ENCODE results near the gene SRPK3.

SRPK3 gene

DNA sequence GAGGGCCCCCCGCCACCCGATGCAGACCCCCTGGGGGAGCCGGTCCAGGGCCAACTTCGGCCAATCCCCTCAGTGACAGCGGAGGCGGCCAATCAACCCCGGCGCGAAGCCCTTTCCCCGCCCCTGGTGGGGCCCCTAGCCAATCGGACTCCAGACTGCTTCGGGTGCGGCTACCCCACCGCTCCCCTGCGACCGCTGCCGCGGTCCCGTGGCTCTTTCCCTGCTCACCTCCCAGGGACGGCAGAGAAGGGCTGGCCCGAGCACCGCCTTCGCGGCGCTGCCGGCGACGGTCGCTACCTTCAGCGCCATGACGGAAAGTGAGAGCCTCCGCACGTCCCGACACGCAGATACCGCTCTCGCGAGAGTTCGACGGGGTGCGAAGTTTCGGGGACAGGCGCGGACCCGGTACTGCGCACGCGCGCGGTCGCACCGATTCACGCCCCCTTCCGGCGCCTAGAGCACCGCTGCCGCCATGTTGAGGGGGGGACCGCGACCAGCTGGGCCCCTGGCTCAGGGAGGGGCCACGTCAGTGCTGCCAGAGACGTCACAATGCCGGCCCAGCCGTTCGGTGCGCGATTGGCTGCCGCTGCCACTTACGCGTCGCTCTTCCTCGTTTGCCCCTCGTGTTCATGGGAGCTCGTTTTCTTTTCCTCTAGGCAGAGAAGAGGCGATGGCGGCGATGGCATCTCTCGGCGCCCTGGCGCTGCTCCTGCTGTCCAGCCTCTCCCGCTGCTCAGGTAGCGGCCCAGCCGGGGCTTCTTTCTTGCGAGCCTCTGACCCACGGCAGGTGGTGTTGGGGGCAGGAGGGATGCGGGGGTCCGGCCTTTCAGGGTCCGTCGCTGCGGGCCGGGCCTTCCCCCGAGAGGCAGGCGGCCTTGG is 13.4 kb downstream of the SRPK3 start, which contains the start of the genes IDH3G and SSR4:
Gene IDH3G (minus strand): TSS at position 358 of the 879 bp plus-strand sequence. CDS start 49 bp downstream, at position 309.
Gene SSR4 (plus strand): TSS at position 651 of the 879 bp plus-strand sequence. CDS start 20 bp downstream, at position 671.
- DNase-seq (ENCODE audit: low spot score) = peak; percentile 97
- TF ChIP-seq, protein P1, sequence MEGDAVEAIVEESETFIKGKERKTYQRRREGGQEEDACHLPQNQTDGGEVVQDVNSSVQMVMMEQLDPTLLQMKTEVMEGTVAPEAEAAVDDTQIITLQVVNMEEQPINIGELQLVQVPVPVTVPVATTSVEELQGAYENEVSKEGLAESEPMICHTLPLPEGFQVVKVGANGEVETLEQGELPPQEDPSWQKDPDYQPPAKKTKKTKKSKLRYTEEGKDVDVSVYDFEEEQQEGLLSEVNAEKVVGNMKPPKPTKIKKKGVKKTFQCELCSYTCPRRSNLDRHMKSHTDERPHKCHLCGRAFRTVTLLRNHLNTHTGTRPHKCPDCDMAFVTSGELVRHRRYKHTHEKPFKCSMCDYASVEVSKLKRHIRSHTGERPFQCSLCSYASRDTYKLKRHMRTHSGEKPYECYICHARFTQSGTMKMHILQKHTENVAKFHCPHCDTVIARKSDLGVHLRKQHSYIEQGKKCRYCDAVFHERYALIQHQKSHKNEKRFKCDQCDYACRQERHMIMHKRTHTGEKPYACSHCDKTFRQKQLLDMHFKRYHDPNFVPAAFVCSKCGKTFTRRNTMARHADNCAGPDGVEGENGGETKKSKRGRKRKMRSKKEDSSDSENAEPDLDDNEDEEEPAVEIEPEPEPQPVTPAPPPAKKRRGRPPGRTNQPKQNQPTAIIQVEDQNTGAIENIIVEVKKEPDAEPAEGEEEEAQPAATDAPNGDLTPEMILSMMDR (IDR thresholded peaks at IDR 0.05; ENCODE audit: extremely low read depth, missing control alignments) = no peak

DNA sequence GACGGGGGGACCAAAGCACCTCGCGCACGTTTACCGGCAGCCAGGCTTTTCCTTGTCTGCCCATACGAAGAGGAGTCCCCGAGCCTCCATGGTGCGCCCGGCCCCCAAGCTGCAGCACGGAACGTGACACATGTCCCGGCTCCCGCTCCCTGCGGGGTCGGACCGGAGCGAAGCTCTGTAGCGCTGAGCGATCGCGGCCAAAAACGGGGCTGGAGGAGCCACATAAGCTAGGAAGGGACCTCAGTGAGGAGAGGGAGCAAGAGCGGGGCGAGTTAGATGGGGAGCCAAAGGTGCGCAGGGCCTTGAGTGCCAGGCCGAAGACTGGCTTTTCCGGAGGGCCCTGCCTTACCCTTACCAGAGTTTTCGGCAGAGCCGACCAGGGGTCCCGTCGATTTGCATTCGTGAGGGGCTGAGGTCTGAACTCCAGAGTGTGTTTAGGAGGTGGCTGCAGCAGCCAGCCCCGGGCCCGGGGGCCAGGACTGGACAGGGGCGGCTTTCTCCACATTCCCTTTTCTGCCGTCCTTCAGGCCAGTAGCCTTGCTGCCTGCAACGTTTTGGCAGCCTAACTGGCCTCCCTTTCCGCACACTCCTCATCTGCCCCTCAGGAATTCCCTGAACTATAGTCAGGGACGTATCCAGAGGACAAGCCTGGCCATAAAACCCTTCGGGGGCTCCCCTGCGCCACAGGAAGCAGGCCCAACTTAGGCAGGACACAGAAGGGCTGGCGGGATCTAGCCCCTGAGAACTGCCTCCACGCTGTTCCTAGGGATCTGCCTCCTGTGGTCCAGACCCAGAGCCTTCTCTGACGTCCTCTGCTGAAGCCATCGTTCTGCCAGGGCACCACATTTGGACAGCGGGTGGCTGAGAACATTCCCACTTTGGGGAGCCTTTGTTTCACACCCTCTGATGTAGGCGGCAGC is 14.3 kb downstream of the SRPK3 start:
- TF ChIP-seq, protein P1 (IDR thresholded peaks at IDR 0.05; ENCODE audit: extremely low read depth, missing control alignments) = no peak
- DNase-seq (ENCODE audit: low spot score) = no peak

DNA sequence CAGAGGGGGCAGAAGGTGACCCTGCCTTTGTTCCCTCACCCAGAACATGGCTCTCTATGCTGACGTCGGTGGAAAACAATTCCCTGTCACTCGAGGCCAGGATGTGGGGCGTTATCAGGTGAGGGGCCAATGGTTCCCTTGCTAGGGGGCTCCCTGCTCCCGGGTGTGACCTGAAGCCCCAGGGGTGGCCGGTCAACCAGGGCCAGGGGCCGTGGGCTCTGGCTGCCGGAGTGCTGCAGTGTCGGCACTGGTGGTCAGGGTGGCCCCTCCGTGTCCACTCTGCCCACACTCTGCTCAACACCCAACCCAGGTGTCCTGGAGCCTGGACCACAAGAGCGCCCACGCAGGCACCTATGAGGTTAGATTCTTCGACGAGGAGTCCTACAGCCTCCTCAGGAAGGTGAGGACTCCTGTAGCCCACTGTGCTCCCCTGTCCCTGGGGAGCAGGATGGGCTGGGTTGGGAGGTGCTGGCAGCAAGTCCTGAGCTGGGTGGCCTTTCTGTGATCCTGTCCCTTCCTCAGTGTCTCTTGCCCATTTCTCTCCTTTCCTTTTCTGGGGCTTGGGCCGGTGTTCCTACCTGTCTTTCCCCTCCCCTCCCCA is 16.7 kb downstream of the SRPK3 start:
- DNase-seq (ENCODE audit: low spot score) = no peak
- TF ChIP-seq, protein P1 (IDR thresholded peaks at IDR 0.05; ENCODE audit: extremely low read depth, missing control alignments) = no peak

DNA sequence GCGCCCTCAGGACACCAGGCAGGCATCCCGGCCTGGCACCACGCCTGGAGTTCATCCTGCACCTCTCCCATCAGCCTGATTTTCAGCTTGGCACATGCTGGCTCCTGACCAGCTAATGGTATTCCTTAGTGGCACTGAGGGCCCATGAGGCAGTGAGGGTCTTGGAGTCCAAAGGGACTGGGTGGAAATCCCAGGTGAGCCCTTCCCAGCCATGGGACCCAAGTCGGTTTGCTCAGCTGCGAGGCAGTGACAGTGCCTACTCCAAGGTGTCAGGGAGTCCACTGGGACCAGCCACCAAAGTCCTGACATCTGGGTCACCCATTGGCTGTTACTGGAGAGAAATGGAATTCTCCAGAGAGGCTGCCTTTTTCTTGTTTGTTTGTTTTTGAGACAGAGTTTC is 18.5 kb downstream of the SRPK3 start:
- TF ChIP-seq, protein P1 (IDR thresholded peaks at IDR 0.05; ENCODE audit: extremely low read depth, missing control alignments) = no peak
- no peak for DNase-seq (ENCODE audit: low spot score)

DNA sequence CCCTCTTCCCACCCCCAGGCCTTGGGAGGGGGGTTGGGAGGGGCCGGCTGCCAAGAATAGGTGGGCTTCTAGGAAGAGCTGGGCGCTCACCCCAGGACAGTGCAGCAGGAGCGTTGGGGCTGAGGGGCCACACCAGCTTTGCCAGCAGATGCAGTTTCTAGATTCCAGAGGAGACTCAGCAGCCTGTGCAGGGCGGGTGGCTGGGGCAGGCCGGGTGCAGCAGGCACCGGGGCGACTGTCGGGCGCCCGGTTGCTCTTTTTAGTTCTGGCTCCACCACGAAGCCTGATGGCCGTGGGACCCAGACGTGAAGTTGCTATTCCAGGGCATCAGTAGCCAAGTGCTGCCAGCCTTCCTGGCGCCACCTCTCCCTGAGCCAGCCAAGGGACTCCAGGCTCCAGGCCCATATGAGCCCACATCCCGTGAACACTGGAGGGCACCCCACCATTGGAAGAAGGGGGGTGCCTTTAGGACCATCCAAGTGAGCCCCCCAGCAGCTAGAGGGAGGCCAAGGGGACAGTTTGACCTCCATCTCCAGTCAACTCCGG is 19.4 kb downstream of the SRPK3 start:
- TF ChIP-seq, protein P1 (IDR thresholded peaks at IDR 0.05; ENCODE audit: extremely low read depth, missing control alignments) = no peak
- DNase-seq (ENCODE audit: low spot score) = no peak

DNA sequence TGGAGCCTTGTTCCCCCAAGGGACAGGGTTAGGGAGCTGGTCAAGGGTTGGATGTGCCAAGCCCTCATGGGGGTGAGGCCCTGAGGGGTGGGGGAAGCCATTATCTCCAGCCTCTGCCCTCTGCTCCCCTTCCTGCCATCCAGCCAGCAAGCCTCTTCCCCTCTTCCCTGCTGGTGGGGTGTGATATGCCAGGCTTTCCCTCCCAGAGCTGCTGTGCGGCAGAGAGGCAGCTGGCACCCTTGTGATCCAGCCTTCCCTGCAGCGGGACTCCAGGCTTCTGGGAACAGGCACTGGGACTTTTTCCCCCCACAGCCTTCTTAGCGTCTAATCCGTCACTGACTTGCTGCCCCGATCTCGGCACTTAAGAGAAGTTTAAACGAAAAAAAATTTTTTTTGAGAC is 19.9 kb downstream of the SRPK3 start:
- no peak for DNase-seq (ENCODE audit: low spot score)
- TF ChIP-seq, protein P1 (IDR thresholded peaks at IDR 0.05; ENCODE audit: extremely low read depth, missing control alignments) = no peak
